ENCODE measurements around the gene ATAD3A. TPM values are rescaled to one million over a fixed set of nuclear protein-coding genes. Genes with fewer than 3 reads are reported as not detected.
"Not testable (repeated sequence)": the region's sequence is repeated elsewhere in the genome, so short reads cannot be mapped to it uniquely, and the experiment has no call there.

The ATAD3A gene
- total and polyA plus RNA-seq, 3 donors from 2014 or later, result 22.0 to 37.4 (median 35.7) TPM

DNA sequence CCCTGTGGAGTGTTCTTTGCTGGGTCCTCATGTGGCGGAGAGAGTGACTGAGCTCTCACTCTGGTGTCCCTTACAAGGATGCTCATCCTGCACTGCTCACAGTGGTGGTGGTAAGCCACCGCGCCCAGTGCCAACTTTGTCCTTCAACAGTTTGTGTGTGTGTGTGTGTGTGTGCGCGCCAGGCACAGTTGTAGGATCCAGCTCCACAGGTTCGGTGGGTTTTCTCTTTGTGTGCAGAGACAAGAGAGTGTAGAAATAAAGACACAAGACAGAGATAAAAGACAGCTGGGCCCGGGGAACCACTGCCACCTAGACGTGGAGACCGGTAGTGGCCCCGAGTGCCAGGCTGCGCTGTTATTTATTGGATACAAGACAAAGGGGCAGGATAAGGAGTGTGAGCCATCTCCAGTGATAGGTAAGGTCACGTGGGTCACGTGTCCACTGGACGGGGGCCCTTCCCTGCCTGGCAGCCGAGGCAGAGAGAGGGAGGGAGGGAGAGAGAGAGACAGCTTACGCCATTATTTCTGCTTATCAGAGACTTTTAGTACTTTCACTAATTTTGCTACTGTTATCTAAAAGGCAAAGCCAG lies 7.1 kb upstream of the ATAD3A start:
- H3K27me3 ChIP-seq; intact Hi-C loops (cut with DNase I; ENCODE audit: low total_unique reads); H3K9me3 ChIP-seq; H3K36me3 ChIP-seq (ENCODE audit: low read depth, missing control alignments); H3K4me3 ChIP-seq: not testable (repeated sequence)
- WGBS, 2 donors, result 39 to 42% methylated on average over 12 to 16 of the region's 16 CpGs
- DNase-seq, result peak; percentile 91
- Histone ChIP-seq H3K4me1 (peaks cover 10% of the 10 kb centered on the region), H3K27ac (peak overlapping the region; percentile 64 to 82)
- TF ChIP-seq CTCF (IDR thresholded peaks at IDR 0.05), result peak; percentile 62 to 89 (median 63)

GRCh38 chr1:1505366-1505798 lies 6.6 kb upstream of the ATAD3A start:
- H3K36me3 ChIP-seq (ENCODE audit: low read depth, missing control alignments); intact Hi-C loops (cut with DNase I; ENCODE audit: low total_unique reads); H3K9me3 ChIP-seq; H3K4me3 ChIP-seq; H3K27me3 ChIP-seq: not testable (repeated sequence)
- peak in 2 of 3 experiments; percentile 23 to 63 for TF ChIP-seq CTCF (IDR thresholded peaks at IDR 0.05)
- DNase-seq, result peak; percentile 76
- Histone ChIP-seq H3K27ac (peak overlapping the region; percentile 64 to 82), H3K4me1 (peaks cover 10% of the 10 kb centered on the region)
- 17 to 21% methylated on average over 10 to 14 of the region's 22 CpGs for WGBS, 2 donors

- H3K9me3 ChIP-seq; H3K36me3 ChIP-seq (ENCODE audit: low read depth, missing control alignments); H3K27me3 ChIP-seq; DNase-seq; intact Hi-C loops (cut with DNase I; ENCODE audit: low total_unique reads); H3K4me3 ChIP-seq: not testable (repeated sequence)
- Histone ChIP-seq H3K27ac (peak overlapping the region; percentile 63 to 82), H3K4me1 (peaks cover 10% of the 10 kb centered on the region)
- WGBS, 2 donors, result 63 to 68% methylated on average over 5 of the region's 5 CpGs
Measured at GRCh38 chr1:1505801-1506200, 6.2 kb upstream of the ATAD3A start.

- 91 to 94% methylated on average over 4 of the region's 4 CpGs for WGBS, 2 donors
- Histone ChIP-seq H3K9me3 (no peaks in the 10 kb centered on the region), H3K27ac (no peak overlapping the region), H3K4me1 (peaks cover 14% of the 10 kb centered on the region), H3K27me3 (no peaks in the 10 kb centered on the region), H3K36me3 (ENCODE audit: low read depth, missing control alignments) (no peaks in the 10 kb centered on the region), H3K4me3 (no peak overlapping the region)
- DNase-seq, result no peak
- intact Hi-C loops (cut with DNase I; ENCODE audit: low total_unique reads), result no loop called here
- no peak for TF ChIP-seq POLR2A (IDR thresholded peaks at IDR 0.05)
- TF ChIP-seq CTCF (IDR thresholded peaks at IDR 0.05), result no peak
Measured at GRCh38 chr1:1507305-1507704, 4.7 kb upstream of the ATAD3A start.

GRCh38 chr1:1508775-1509464 lies 3.0 kb upstream of the ATAD3A start:
- intact Hi-C loops (cut with DNase I; ENCODE audit: low total_unique reads); H3K27ac ChIP-seq; DNase-seq; H3K27me3 ChIP-seq; H3K9me3 ChIP-seq; H3K4me3 ChIP-seq; H3K36me3 ChIP-seq (ENCODE audit: low read depth, missing control alignments): not testable (repeated sequence)
- 79 to 88% methylated on average over 6 to 30 of the region's 34 CpGs for WGBS, 2 donors
- peaks cover 14% of the 10 kb centered on the region for H3K4me1 ChIP-seq

DNA sequence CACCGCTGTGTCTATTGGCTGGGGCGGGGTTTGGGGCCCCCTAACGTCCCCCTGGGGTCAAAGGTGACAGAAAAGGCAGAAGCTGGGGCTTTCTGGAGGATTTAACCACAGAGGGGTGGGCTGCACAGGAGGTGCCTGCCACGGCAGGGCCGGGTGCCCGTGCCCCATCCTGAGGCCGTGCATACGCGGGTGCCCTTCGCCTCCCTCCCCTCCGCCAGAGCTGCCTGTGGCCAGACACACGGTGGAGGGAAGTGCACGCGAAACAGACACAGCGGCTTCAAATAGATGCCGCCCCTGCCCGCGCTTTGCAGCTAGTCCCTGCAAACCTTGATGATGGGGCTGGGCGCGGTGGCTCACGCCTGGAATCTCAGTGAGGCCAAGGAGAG lies 2.5 kb upstream of the ATAD3A start:
- DNase-seq; H3K27me3 ChIP-seq; intact Hi-C loops (cut with DNase I; ENCODE audit: low total_unique reads); H3K36me3 ChIP-seq (ENCODE audit: low read depth, missing control alignments); H3K4me3 ChIP-seq; H3K27ac ChIP-seq; H3K9me3 ChIP-seq: not testable (repeated sequence)
- 57 to 80% methylated on average over 8 to 17 of the region's 21 CpGs for WGBS, 2 donors
- peaks cover 14% of the 10 kb centered on the region for H3K4me1 ChIP-seq
